Activated B cell treated with CpG ODN at 0.5 μM for 24 hours (primary cell): ENCODE data around the gene CDKN2B. TPM values are rescaled to one million over a fixed set of nuclear protein-coding genes. Genes with fewer than 3 reads are reported as not detected.

Source experiments
- ATAC-seq: fragments of 200-7000 bp; cut with Tn5 transposase; one replicate; pipeline ENCODE4 v1.10.0; 2021; ENCODE audit warnings: low read depth, mild to moderate bottlenecking, moderate library complexity
- CTCF ChIA-PET: fragments of 350-600 bp; sonication (Branson Sonifier 250); formaldehyde crosslinking; loops from one replicate; lab custom pipeline; 2021; ENCODE audit warnings: antibody characterized with exemption; lab: Charles Lee
- POLR2A ChIA-PET: fragments of 350-600 bp; sonication (Branson Sonifier 250); formaldehyde crosslinking; loops from one replicate; lab custom pipeline; 2021; ENCODE audit warnings: antibody characterized with exemption; lab: Charles Lee
- DNase-seq: peaks from one replicate; pipeline ENCODE4 v3.0.0; 2022
- H3K27ac Mint-ChIP-seq: one replicate; pipeline ENCODE4 v1.8.0; 2020; ENCODE audit warnings: mixed read lengths
- H3K27me3 Mint-ChIP-seq: one replicate; pipeline ENCODE4 v1.8.0; 2021; ENCODE audit warnings: mixed read lengths
- H3K36me3 Mint-ChIP-seq: one replicate; pipeline ENCODE4 v1.8.0; 2021; ENCODE audit warnings: low read depth, mixed read lengths
- H3K4me1 Mint-ChIP-seq: one replicate; pipeline ENCODE4 v1.8.0; 2021; ENCODE audit warnings: mixed read lengths
- H3K4me3 Mint-ChIP-seq: one replicate; pipeline ENCODE4 v1.8.0; 2020; ENCODE audit warnings: mild to moderate bottlenecking, mixed read lengths
- H3K9me3 Mint-ChIP-seq: one replicate; pipeline ENCODE4 v1.8.0; 2020; ENCODE audit warnings: mixed read lengths
- intact Hi-C: fragments of 100-400 bp; cut with micrococcal nuclease; formaldehyde crosslinking; loops from one replicate; pipeline ENCODE4 v1.15.1; 2024
- total RNA-seq: library from RNA; stranded (reverse); gene quantifications from 2 replicates; pipeline ENCODE4 v1.2.3, GENCODE V29; 2022
- TF ChIP-seq, protein P1 (sequence below): fragments of 200-600 bp; IDR thresholded peaks from one replicate; pipeline ENCODE4 v1.8.0; 2022; ENCODE audit warnings: antibody characterized with exemption, mild to moderate bottlenecking

Gene CDKN2B
- total RNA-seq, 1 donor from 2014 or later = 0.38 TPM

DNA sequence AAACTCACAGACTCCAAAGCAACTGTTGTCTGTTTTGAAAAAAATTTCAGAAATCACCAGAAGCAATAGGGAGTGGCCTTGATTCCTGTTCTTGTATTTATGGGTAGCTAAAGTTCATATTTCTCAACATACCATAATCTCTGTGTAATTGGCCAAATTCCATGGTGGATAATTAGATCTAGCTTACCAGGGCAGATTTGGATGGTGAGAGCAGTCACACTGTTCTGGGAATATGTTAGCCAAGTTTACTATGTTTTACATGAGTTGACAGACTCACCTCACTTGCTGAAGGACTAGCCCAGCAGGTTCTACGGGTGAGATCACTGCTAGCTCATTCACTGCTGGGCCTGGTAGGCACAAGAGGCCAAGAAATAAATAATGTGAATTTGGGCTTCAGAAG is 32.7 kb upstream of the CDKN2B start:
- H3K27me3 Mint-ChIP-seq = no peaks in the 10 kb centered on the region
- no peak overlapping the region for H3K4me3 Mint-ChIP-seq
- intact Hi-C loops = no loop called here
- DNase-seq = no peak
- H3K4me1 Mint-ChIP-seq = no peaks in the 10 kb centered on the region
- no peaks in the 10 kb centered on the region for H3K36me3 Mint-ChIP-seq
- no peaks in the 10 kb centered on the region for H3K9me3 Mint-ChIP-seq
- H3K27ac Mint-ChIP-seq = no peak overlapping the region
- CTCF ChIA-PET = interaction anchor here (1.2 to 6.7 kb wide), 2 partner anchors 10 to 230 kb away, joined by 3 to 112 read pairs; no protein-coding TSS in a partner anchor
- no peak for ATAC-seq
- TF ChIP-seq, protein P1, sequence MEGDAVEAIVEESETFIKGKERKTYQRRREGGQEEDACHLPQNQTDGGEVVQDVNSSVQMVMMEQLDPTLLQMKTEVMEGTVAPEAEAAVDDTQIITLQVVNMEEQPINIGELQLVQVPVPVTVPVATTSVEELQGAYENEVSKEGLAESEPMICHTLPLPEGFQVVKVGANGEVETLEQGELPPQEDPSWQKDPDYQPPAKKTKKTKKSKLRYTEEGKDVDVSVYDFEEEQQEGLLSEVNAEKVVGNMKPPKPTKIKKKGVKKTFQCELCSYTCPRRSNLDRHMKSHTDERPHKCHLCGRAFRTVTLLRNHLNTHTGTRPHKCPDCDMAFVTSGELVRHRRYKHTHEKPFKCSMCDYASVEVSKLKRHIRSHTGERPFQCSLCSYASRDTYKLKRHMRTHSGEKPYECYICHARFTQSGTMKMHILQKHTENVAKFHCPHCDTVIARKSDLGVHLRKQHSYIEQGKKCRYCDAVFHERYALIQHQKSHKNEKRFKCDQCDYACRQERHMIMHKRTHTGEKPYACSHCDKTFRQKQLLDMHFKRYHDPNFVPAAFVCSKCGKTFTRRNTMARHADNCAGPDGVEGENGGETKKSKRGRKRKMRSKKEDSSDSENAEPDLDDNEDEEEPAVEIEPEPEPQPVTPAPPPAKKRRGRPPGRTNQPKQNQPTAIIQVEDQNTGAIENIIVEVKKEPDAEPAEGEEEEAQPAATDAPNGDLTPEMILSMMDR = no peak
- POLR2A ChIA-PET = no interaction called here

DNA sequence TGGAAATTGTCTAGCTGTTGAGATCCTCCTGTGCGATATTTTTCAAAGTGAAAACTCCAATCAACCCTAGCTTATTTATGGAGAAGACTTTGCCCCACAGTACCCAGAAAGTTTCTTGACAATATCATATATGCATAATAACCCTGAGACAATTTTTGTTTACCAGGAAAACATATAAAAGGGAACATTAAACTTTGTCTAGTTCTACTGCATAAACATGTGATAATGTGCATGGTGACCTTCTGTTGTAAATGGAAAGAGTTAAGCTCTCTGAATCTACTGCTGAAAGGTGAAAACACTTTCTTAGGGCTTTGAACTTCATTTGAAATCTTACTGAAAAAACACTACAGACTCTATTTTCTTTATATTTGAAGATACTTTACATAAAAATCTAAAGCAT is 32.2 kb upstream of the CDKN2B start:
- intact Hi-C loops = no loop called here
- Mint-ChIP-seq H3K4me1 (no peaks in the 10 kb centered on the region), H3K27ac (no peak overlapping the region), H3K36me3 (no peaks in the 10 kb centered on the region), H3K4me3 (no peak overlapping the region), H3K27me3 (no peaks in the 10 kb centered on the region), H3K9me3 (no peaks in the 10 kb centered on the region)
- DNase-seq (no peak), ATAC-seq (no peak)
- TF ChIP-seq, protein P1 = no peak
- CTCF ChIA-PET = interaction anchor here (1.2 to 6.7 kb wide), 2 partner anchors 10 to 230 kb away, joined by 3 to 112 read pairs; no protein-coding TSS in a partner anchor
- POLR2A ChIA-PET = no interaction called here

DNA sequence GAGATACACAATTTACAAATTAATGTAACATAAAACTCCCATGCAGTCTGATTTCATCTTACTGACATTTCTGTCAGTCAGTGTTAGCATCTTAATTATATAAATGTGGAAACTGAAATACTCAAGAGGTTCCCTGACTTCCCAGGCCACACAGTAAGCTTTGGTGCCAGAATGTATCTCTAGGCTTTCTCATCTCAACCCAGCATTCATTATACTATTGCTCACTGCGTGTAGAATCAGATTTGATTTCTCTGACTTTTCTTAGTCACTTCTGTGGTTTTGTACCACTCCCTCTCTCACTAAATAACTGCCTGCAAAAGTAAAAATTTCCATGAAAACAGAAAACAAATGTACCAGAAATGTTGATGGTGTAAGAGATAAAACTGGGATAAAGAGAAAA is 31.7 kb upstream of the CDKN2B start:
- intact Hi-C loops = no loop called here
- no peak overlapping the region for H3K4me3 Mint-ChIP-seq
- ATAC-seq = no peak

DNA sequence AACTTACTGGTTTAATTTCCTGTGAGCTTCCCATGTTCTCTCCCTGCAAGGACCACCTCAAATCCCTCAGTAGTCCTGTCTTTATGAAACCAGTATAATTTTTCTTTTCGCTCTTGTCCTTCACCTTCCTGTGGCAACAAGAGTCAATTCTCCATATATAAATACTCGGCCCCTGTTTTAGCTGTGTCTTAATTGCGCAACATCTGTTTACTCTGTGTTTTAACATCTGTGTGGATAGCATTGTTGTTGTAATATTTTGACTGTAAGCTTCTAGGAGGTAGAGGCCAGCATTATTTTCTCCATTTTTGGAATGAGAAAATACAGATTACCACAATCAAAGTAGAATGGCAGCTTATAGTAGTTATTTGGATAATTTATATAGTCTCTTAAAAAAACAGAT is 30.2 kb upstream of the CDKN2B start:
- H3K27ac Mint-ChIP-seq = no peak overlapping the region
- H3K27me3 Mint-ChIP-seq = no peaks in the 10 kb centered on the region
- no peaks in the 10 kb centered on the region for H3K36me3 Mint-ChIP-seq
- ChIA-PET CTCF (interaction anchor here (0.8 to 6.7 kb wide), 9 partner anchors 9 to 413 kb away, joined by 3 to 112 read pairs (median 4); partner anchors contain the start of genes CDKN2A, CDKN2B and CDKN2B-AS1), POLR2A (interaction anchor here (0.5 kb wide), 1 partner anchor 330 kb away, joined by 6 read pairs; no protein-coding TSS in a partner anchor)
- no peaks in the 10 kb centered on the region for H3K9me3 Mint-ChIP-seq
- ATAC-seq (no peak), DNase-seq (no peak)
- H3K4me1 Mint-ChIP-seq = no peaks in the 10 kb centered on the region
- TF ChIP-seq, protein P1 = no peak
- no peak overlapping the region for H3K4me3 Mint-ChIP-seq
- intact Hi-C loops = loop anchor here (2.0 kb wide), 2 partner anchors 30 to 206 kb away; partner anchors contain the start of gene CDKN2B

More for the DNA sequence above, 31.7 kb upstream of the CDKN2B start:
- Mint-ChIP-seq H3K27ac (no peak overlapping the region), H3K9me3 (no peaks in the 10 kb centered on the region), H3K36me3 (no peaks in the 10 kb centered on the region), H3K27me3 (no peaks in the 10 kb centered on the region), H3K4me1 (no peaks in the 10 kb centered on the region)
- POLR2A ChIA-PET = no interaction called here
- no peak for DNase-seq
- TF ChIP-seq, protein P1 = no peak
- CTCF ChIA-PET = interaction anchor here (6.7 kb wide), 1 partner anchor 229 kb away, joined by 112 read pairs; no protein-coding TSS in a partner anchor

DNA sequence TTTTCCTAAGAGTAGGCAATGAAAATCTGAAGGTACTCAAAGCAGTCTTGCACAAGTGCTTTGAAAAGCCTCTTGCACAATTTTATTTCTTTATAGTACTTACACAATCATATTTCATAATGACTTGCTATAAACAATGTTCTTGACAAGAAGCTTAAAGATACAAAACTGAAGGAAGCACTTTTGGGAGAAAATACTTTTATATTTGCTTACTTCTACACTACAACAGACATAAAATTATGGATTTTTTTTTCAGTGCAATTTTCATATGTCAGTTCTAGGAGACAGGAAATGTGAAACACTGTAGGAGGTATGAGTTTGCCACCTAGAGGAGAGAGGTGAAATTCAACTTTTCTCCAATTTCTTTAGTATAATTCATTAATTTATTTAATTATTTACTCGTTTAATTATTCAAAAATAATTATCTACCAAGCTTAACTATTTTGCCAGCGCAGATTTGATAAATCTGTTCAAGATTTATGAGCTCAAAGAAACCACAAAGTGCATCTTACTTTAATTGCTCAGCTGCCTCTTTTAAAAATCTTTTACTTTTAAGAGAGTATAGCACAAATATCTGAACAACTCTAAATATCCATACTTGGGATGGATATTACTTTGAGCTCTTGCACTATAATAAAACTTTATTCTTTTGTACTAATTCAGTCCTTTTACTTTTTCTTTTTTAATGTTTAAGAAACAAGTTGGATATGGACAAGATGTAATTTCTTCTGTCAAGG is 29.0 kb upstream of the CDKN2B start:
- TF ChIP-seq, protein P1 = no peak
- H3K27me3 Mint-ChIP-seq = no peaks in the 10 kb centered on the region
- ATAC-seq (no peak), DNase-seq (no peak)
- H3K4me1 Mint-ChIP-seq = no peaks in the 10 kb centered on the region
- ChIA-PET CTCF (interaction anchor here (1.0 to 6.7 kb wide), 11 partner anchors 8 to 414 kb away, joined by 3 to 112 read pairs (median 8); partner anchors contain the start of gene CDKN2B), POLR2A (no interaction called here)
- intact Hi-C loops = loop anchor here (1.0 to 2.0 kb wide), 5 partner anchors 29 to 414 kb away; partner anchors contain the start of gene CDKN2B
- no peaks in the 10 kb centered on the region for H3K36me3 Mint-ChIP-seq
- no peaks in the 10 kb centered on the region for H3K9me3 Mint-ChIP-seq
- no peak overlapping the region for H3K4me3 Mint-ChIP-seq
- H3K27ac Mint-ChIP-seq = no peak overlapping the region
